GM12864 (cell line): ENCODE data around the gene TESK1.
A peak's percentile ranks its signal among the peaks of the same experiment; 100 is the strongest.

Experiments used
- DNase-seq: peaks from one replicate; pipeline ENCODE4 v3.0.0-alpha.2; 2011; ENCODE audit warnings: low read depth
- H3K4me3 ChIP-seq: 2 replicates; pipeline ENCODE4 v1.5.1; 2011; ENCODE audit warnings: mild to moderate bottlenecking, low read depth, low read length, control low read depth
- TF ChIP-seq, protein P1 (sequence below): IDR thresholded peaks from 2 replicates; pipeline ENCODE4 v1.5.1; 2011; ENCODE audit warnings: low read depth, mild to moderate bottlenecking, moderate library complexity, low read length, control low read depth, inconsistent platforms; ENCODE audit errors: missing control alignments

Gene TESK1

DNA sequence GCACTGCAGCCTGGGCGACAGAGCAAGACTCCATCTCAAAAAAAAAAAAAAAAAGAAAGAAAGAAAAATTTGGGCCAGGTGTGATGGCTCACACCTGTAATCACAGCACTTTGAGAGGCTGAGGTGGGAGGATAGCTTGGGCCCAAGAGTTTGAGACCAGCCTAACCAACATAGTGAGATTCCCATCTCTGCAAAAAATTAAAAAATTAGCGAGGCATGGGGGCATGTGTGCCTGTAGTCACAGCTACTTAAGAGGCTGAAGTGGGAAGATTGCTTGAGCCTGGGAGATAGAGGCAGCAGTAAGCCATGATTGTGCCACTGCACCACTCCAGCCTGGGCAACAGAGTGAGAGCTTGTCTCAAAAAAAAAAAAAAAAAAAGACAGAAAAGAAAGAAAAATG lies 48.5 kb downstream of the TESK1 start:
- no peak overlapping the region for H3K4me3 ChIP-seq
- TF ChIP-seq, protein P1, sequence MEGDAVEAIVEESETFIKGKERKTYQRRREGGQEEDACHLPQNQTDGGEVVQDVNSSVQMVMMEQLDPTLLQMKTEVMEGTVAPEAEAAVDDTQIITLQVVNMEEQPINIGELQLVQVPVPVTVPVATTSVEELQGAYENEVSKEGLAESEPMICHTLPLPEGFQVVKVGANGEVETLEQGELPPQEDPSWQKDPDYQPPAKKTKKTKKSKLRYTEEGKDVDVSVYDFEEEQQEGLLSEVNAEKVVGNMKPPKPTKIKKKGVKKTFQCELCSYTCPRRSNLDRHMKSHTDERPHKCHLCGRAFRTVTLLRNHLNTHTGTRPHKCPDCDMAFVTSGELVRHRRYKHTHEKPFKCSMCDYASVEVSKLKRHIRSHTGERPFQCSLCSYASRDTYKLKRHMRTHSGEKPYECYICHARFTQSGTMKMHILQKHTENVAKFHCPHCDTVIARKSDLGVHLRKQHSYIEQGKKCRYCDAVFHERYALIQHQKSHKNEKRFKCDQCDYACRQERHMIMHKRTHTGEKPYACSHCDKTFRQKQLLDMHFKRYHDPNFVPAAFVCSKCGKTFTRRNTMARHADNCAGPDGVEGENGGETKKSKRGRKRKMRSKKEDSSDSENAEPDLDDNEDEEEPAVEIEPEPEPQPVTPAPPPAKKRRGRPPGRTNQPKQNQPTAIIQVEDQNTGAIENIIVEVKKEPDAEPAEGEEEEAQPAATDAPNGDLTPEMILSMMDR: no peak
- DNase-seq: no peak

DNA sequence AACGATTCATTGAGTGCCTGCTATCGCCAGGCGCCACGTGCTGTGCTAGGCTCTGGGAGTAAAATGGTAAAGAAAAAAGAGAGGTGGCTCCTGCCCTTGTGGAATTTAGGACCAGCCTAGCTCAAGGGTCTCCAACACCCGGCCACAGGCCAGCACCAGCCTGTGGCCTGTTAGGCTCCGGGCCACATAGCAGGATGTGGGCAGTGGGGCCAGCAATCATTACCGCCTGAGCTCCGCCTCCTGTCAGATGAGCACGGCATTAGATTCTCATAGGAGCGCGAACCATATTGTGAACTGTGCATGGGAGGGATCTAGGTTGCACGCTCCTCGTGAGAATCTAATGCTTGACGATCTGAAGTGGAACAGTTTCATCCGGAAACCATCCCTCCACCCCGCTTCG lies 51.3 kb downstream of the TESK1 start:
- DNase-seq: no peak
- TF ChIP-seq, protein P1: no peak
- no peak overlapping the region for H3K4me3 ChIP-seq

DNA sequence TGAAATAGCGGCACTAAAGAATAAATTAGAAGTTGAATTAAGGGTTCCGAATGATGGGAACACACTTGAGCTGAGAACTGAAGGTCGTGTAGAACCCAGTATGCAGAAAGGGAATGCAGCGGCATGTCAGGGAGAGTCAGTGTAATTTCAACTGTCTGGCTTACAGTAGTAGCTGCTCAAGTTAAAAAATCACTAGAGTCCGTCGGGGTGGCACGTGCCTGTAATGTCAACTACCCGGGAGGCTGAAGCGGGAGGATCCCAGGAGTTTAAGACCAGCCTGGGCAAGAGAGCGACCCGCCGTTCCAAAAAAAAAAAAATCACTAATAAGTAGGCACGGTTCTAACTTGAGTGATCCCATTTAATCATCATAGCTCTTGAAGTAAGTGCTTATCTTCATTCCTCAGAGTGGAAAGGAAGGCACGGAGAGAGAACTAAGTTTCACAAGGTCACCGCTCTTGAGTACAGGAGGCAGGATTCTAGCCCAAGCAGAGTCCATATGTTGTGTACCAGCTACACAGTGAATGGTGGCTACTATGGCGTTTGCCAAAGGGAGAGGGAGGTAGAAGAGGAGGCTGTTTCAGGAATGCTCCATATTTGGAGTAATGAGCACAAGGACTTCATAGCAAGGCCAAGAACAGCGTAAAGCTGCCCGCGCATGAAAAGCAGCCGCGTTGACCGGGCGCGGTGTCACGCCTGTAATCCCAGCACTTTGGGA lies 51.9 kb downstream of the TESK1 start:
- DNase-seq: no peak
- peak overlapping the region; percentile 32 for H3K4me3 ChIP-seq
- TF ChIP-seq, protein P1: no peak

DNA sequence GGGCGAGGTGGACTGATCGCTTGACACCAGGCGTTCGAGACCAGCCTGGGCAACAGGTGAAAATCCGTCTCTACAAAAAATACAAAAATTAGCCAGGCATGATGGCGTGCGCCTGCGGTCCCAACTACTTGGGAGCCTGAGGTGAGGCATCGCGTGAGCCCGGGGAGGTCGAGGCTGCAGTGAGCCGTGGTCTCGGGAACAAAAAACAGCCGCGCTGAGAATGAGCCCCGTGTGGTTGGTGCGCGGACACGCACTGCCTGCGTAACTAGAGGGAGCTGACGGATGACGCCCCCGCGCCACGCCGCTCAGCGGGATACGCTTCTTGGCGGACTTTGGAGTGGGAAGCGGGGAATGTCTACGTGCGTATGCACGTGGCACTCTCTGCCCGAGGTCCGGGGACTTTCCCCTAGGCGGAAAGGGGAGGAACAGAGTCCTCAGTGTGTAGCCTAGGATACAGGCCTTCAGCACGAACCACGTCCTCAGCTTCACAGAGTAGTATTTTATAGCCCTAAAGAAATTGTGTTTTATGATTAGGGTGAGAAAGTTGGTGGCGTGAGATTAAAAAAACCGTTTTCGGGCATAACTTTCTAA lies 52.6 kb downstream of the TESK1 start, which contains the start of gene RMRP:
TSS of gene RMRP (minus strand) at position 474 of the 591 bp plus-strand sequence.
- peak; percentile 98 for DNase-seq
- peak within 1 kb of the TSS; percentile 83 for H3K4me3 ChIP-seq
- TF ChIP-seq, protein P1: peak; percentile 21

DNA sequence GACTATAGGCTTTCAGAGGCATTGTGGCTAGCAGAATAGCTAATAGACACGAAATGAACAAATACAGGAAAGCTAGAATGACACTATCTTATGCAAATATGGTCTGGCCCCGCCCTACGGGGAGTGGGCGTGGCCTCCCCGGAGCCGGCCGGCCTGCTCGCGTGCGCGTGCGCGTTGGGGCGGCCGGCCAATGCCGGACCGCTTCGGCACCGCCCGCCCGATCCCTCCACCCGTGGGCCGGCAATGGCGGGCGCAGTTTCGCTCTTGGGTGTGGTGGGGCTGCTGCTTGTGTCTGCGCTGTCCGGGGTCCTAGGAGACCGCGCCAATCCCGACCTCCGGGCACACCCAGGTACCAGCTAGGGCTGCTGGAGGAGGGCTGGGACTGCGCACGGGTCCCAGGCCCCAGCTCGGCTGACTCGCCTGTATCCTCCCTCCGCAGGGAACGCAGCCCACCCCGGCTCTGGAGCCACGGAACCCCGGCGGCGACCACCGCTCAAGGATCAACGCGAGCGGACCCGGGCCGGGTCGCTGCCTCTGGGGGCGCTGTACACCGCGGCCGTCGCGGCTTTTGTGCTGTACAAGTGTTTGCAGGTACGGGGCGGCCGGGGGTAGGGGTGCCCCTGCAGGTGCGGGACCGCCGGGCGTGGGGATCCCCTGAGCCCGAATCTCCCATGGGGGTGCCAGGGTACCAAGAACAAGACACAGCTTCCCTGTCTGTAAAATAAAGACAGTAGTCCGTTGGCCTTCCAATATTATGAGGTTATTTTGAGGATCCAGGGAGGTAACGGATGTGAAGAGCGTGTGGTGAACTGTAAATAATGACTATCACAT lies 53.3 kb downstream of the TESK1 start, which contains the start of gene CCDC107:
TSS of gene CCDC107 (plus strand) at position 156 of the 831 bp plus-strand sequence. CDS start at position 244, 88 bp downstream.
- TF ChIP-seq, protein P1: peak; percentile 67
- DNase-seq: no peak
- peak within 1 kb of the TSS; percentile 83 for H3K4me3 ChIP-seq

DNA sequence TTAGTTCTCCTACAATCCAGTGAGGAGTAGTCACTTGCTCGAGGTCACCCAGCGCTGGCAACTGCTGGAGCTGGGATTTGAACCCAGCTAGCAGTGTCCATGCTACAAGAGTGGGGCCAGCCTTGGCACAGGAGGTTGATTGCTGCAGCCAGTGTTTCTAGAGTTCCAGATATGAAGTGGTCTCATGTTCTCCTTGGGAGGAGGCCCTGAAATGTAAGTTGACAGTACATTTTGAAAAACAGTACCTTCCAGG lies 53.8 kb downstream of the TESK1 start:
- H3K4me3 ChIP-seq: peak overlapping the region; percentile 83
- no peak for DNase-seq

More for the DNA sequence above, 53.8 kb downstream of the TESK1 start:
- TF ChIP-seq, protein P1: no peak
